Lung (tissue), 12 donors: ENCODE results near the gene AKAP6. TPM values are rescaled to one million over a fixed set of nuclear protein-coding genes. Genes with fewer than 3 reads are reported as not detected.

ENCODE experiments used
- ATAC-seq: fragments of 200-7000 bp; cut with Tn5 transposase; one replicate; pipeline ENCODE4 v1.9.1; 2020; ENCODE audit warnings: moderate number of reproducible peaks; ENCODE audit not compliant: insufficient read depth, low FRiP score
- DNase-seq, 3 donors: peaks; one replicate each; pipeline ENCODE4 v3.0.0-alpha.2; 2013 to 2017
- H3K27ac ChIP-seq, 2 donors: one replicate each; pipeline ENCODE4 v1.5.1; 2013; ENCODE audit warnings: mild to moderate bottlenecking in 2 of 2, moderate library complexity in 2 of 2, control low read depth in 1 of 2, inconsistent platforms in 1 of 2, low read depth in 1 of 2, low read length in 1 of 2
- H3K27me3 ChIP-seq, 3 donors: one replicate each; pipeline ENCODE4 v1.5.1; 2013; ENCODE audit warnings: low read length in 2 of 3; ENCODE audit not compliant: control insufficient read depth in 3 of 3, insufficient read depth in 3 of 3
- H3K36me3 ChIP-seq, 4 donors: one replicate each; pipeline ENCODE4 v1.5.1; 2013; ENCODE audit warnings: low read length in 4 of 4, mild to moderate bottlenecking in 1 of 4, moderate library complexity in 1 of 4; ENCODE audit not compliant: control insufficient read depth in 4 of 4, insufficient read depth in 4 of 4
- H3K4me1 ChIP-seq, 5 donors: one replicate each; pipeline ENCODE4 v1.5.1; 2013; ENCODE audit warnings: low read length in 5 of 5, mild to moderate bottlenecking in 2 of 5, moderate library complexity in 1 of 5; ENCODE audit not compliant: control insufficient read depth in 5 of 5, insufficient read depth in 5 of 5
- H3K4me3 ChIP-seq: one replicate; pipeline ENCODE4 v1.5.1; 2013; ENCODE audit warnings: mild to moderate bottlenecking, control low read depth, moderate library complexity
- H3K9ac ChIP-seq, 2 donors: one replicate each; pipeline ENCODE4 v1.5.1; 2013; ENCODE audit warnings: low read length in 2 of 2, control low read depth in 1 of 2; ENCODE audit not compliant: insufficient read depth in 1 of 2
- H3K9me3 ChIP-seq, 4 donors: one replicate each; pipeline ENCODE4 v1.5.1; 2013; ENCODE audit warnings: low read length in 3 of 4, mild to moderate bottlenecking in 1 of 4, moderate library complexity in 1 of 4; ENCODE audit not compliant: control insufficient read depth in 4 of 4, insufficient read depth in 3 of 4
- WGBS, 2 donors: extraction: QIAGEN DNeasy Blood & Tissue Kit; methylation state at CpG; one replicate each; pipeline ENCODE4 v1.1.7; 2013; 5-methylcytosine and 5-hydroxymethylcytosine counted together
- polyA plus RNA-seq, 2 donors: library from polyadenylated mRNA; stranded (reverse); fragments of 200-250 nt; gene quantifications; one replicate each; pipeline ENCODE4 v1.2.1, GENCODE V29; 2013
- total RNA-seq, 2 donors: library from RNA; depleted of rRNA in 1 of 2; stranded (reverse); fragments of >200 nt in 1 of 2; gene quantifications; one replicate each; pipeline ENCODE4 v1.2.1, GENCODE V29; 2014 to 2021
- TF ChIP-seq, protein P1 (sequence below): IDR thresholded peaks from 2 replicates; pipeline ENCODE4 v1.5.1; 2012; ENCODE audit warnings: mild to moderate bottlenecking; ENCODE audit errors: control extremely low read depth, extremely low read depth
- donor health status: control.
- donor health status: control.
- donor health status: Bipolar disorder and iron deficiency.
- donor health status: healthy.
- donor health status: DM: yes; HTN: yes; CAD: no.

AKAP6 gene
- total and polyA plus RNA-seq, 4 donors = 1.5 to 27.1 (median 7.7) TPM

DNA sequence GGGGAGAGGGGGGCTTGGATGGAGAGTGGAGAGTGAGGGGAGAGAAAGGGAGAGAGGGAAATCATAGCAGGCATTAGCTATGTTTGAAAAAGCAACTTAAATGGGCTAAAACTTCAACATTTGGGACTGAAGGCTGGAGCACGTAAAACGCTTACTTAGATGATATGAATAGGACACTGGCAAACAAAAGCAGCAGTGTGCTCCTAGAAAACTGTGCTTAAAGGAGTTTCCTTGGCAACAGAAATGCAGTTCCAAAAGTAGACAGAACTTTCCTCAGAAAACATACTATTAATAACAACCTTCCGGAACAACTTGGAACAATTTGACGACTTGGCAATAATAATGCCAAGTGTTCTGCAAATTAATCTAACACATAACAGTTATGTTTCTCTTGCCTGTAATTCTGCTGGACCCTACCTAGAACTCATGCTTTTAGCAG is 374.1 kb downstream of the AKAP6 start:
- H3K27ac ChIP-seq = peak overlapping the region; percentile 62 to 66
- H3K36me3 ChIP-seq = peaks cover 0 to 4% (median 0%) of the 10 kb centered on the region in 4 donors
- H3K27me3 ChIP-seq = no peaks in the 10 kb centered on the region
- TF ChIP-seq, protein P1, sequence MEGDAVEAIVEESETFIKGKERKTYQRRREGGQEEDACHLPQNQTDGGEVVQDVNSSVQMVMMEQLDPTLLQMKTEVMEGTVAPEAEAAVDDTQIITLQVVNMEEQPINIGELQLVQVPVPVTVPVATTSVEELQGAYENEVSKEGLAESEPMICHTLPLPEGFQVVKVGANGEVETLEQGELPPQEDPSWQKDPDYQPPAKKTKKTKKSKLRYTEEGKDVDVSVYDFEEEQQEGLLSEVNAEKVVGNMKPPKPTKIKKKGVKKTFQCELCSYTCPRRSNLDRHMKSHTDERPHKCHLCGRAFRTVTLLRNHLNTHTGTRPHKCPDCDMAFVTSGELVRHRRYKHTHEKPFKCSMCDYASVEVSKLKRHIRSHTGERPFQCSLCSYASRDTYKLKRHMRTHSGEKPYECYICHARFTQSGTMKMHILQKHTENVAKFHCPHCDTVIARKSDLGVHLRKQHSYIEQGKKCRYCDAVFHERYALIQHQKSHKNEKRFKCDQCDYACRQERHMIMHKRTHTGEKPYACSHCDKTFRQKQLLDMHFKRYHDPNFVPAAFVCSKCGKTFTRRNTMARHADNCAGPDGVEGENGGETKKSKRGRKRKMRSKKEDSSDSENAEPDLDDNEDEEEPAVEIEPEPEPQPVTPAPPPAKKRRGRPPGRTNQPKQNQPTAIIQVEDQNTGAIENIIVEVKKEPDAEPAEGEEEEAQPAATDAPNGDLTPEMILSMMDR = no peak
- H3K9me3 ChIP-seq = no peaks in the 10 kb centered on the region
- no peak overlapping the region for H3K4me3 ChIP-seq
- no peak overlapping the region for H3K9ac ChIP-seq
- DNase-seq = peak; percentile 12 to 77 (median 73)
- peaks cover 0 to 25% (median 3%) of the 10 kb centered on the region in 5 donors for H3K4me1 ChIP-seq
- 57 to 87% methylated on average over 4 of the region's 4 CpGs for WGBS, 2 donors
- no peak for ATAC-seq

- Histone ChIP-seq H3K9ac (no peak overlapping the region), H3K27me3 (no peaks in the 10 kb centered on the region), H3K4me1 (peaks cover 0 to 50% (median 14%) of the 10 kb centered on the region in 5 donors), H3K36me3 (peaks cover 0 to 4% (median 0%) of the 10 kb centered on the region in 4 donors), H3K27ac (no peak overlapping the region), H3K4me3 (no peak overlapping the region), H3K9me3 (no peaks in the 10 kb centered on the region)
- no peak for ATAC-seq
- WGBS, 2 donors = 85 to 91% methylated on average over 1 of the region's 1 CpG
- TF ChIP-seq, protein P1 = no peak
- no peak for DNase-seq
Measured at GRCh38 chr14:32706721-32707519, 377.8 kb downstream of the AKAP6 start.

DNA sequence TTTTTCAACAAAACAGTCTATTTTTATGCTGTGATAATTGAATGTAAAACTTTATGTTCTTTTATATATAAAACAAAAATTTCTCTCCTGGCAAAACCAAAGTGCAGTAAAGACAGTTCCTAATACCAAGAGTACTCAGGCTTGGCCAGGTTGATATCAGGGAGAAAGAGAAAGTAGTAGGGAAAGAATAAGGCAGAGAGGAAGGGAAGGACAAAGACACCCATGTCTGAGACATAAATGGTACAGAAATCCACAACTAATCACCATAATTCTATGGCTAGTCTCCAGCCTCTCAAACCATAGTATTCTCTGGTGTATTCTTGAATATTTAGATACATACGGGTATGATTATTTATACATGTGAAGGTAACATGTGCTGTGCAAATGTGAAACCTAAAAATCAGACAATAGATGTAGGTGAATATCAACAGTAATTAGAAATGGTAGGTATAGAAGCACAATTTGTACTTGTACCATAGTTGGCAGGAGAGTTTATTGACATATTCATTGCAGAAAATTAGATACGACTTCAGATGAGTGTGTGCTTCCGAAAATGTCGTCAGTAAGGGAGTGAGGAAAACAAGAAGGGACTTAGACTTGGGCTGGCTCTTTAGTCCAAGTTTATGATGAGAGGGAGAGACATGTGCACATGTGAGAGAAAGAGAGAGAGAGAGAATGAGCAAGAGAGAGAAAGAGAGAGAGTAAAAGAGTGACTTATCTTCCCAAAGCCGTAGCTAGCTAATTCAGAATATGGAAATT is 378.8 kb downstream of the AKAP6 start:
- Histone ChIP-seq H3K36me3 (peaks cover 0 to 4% (median 0%) of the 10 kb centered on the region in 4 donors), H3K4me1 (peaks cover 0 to 40% (median 14%) of the 10 kb centered on the region in 5 donors), H3K9me3 (no peaks in the 10 kb centered on the region), H3K27me3 (no peaks in the 10 kb centered on the region), H3K4me3 (no peak overlapping the region), H3K27ac (peak overlapping the region in 1 of 2 donors; percentile 12), H3K9ac (no peak overlapping the region)
- TF ChIP-seq, protein P1 = no peak
- WGBS, 2 donors = 83 to 88% methylated on average over 5 of the region's 5 CpGs
- ATAC-seq (no peak), DNase-seq (no peak)
